DLD1 (cell line): ENCODE results near the gene PANK1.
"Not testable (repeated sequence)": the region's sequence is repeated elsewhere in the genome, so short reads cannot be mapped to it uniquely, and the experiment has no call there.

Experiments used
- in situ Hi-C: cut with HindIII; loops from 2 replicates; pipeline ENCODE4 v1.10.0; 2017; ENCODE audit warnings: low sequenced_read_pairs

Gene PANK1

DNA sequence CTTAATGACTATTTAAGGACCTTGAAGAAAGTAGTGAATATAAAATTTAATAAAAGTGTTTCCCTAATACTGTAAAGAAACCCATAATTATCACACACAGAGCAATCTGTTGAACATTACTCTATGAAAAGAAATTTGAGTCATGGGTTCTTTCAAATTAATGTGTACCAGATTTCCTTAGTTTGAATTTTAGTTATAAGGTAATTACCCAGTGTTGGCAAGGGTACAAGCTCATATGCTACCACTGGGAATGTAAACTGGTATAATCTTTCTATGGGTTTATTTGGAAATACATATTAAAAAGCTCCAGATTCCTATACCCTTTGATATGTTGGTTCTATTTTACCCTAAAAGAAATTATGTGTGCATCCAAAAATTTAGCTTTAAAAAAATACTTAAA lies 22.9 kb downstream of the PANK1 start:
- in situ Hi-C loops: no loop called here

DNA sequence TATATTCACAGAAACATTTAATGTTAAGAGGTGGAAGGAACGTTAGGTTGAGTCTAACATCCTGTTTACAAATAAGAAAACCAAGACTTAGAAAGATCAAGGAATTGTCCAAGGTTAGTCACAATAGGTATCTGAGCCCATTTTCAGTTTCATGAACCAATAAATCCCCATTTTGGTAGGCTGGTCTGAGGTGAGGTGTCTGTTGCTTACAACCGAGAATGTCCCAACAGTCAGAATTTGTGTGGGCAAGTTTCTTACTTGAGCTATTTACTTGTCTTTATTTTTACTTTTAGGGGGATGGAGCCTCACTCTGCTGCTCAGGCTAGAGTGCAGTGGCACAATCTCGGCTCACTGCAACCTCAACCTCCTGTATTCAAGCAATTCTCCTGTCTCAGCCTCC lies 23.6 kb downstream of the PANK1 start:
- in situ Hi-C loops: no loop called here

DNA sequence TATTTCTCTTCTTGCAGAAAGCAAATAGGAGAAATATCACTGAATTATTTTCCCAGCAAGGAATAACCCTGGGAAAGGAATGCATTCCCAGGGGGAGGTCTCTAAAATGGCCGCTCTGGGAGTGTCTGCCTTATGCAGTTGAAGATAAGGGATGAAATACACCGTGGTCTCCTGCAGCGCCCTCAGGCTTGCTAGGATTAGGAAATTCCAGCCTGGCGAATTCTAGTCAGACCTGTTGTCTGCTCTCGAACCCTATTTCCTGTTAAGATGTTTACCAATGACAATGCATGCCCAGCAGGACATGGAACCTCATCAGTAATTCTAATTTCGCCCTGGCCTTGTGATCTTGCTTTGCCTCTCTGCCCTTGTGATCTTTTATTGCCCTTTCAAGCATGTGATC lies 24.7 kb downstream of the PANK1 start:
- in situ Hi-C loops: not testable (repeated sequence)

DNA sequence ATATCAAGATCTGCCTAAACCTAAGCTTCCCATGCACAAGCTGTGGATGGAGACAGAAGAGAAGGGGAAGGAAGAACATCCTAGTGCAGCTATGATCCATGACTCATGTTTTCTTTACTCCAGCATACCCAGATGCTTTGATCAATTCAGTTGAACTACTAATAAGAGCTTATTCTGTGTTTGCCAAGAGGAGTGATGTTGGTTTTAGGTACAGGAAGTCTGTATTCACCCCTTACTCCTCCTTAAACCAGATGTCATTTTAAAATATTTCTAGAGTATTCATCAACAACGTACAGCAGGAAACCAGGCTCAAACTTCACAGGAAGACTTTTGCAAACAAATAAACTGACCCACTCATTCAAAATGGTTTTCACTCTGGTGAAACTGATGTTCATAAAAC lies 29.2 kb downstream of the PANK1 start:
- in situ Hi-C loops: no loop called here

DNA sequence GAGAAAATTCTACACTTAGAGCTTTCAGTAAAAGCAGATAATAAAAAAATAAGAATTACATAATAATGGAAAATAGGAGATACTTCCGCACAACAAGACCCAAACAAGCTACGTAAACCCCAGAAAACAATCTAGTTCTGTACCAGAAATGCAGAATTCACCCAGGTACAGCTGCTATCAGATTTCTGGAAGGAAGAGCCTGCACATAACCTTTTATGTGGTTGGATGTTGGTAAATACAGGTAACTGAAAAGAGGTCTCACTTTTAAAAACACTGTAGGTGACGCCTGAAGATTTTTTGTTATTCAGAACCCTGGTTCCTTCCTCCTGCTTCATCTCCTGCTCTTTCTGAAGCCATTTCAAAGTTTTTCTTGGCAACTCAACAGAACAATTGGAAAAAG lies 29.9 kb downstream of the PANK1 start:
- in situ Hi-C loops: no loop called here

DNA sequence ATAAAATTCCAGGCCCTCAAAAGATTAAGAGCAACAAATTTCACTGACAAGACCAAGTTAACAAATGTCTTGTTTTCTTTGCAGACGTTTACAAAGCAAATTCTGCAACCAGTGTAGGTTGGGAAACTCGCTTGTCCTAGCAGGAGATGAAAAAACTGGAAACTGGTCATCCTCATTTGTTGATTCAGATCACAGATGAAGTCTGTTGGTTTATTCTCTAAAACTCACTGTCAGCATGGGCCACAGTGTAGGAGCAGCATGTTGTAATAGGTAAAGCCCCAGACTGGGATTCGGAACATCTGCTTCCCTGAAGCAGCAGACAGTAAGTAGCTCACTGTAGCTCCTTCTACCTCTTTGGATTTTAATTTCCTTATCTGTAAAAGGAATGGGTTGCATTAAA lies 31.5 kb downstream of the PANK1 start:
- in situ Hi-C loops: no loop called here

DNA sequence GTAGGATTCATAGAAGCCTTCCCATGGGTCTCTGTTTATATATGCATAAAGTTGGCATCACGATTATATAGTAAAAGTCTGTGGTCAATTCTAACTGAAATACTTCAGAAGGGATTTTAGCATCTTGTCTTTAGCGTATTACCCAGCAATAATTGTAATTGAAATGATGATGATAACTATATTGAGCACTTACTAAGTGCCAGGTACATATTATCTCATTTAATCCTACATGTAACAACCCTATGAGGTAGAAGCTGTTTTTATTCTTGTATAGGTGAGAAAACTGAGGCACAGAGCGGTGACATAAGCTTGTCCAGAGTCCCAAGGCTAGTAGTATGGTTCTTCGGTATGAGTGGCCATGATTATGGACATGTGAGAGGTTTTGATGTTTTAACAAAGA lies 33.8 kb downstream of the PANK1 start:
- in situ Hi-C loops: no loop called here

DNA sequence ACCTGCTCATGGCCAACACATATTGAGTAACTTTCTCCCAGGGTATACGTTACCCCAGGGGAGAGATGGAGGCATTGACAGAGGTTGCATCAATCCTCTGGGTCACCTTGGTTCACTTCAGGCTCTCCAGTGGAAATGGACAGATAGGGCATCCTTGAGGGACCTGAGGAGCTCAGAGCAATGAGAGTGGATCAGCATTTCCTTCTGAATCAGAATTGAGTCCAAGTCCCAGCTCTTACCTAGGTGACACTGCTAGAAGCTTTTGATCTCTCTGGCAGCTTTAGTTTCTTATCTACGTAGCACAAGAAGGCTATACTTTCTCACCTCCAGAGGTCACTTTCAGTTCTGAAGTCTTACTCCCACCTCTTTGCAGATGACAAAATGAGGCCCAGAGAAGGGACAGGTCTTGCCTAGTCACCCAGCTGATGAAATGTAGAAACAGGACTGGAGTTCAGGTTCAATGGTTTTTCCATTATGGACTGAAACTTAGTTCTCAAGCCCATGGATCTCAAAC lies 35.2 kb downstream of the PANK1 start:
- in situ Hi-C loops: no loop called here

DNA sequence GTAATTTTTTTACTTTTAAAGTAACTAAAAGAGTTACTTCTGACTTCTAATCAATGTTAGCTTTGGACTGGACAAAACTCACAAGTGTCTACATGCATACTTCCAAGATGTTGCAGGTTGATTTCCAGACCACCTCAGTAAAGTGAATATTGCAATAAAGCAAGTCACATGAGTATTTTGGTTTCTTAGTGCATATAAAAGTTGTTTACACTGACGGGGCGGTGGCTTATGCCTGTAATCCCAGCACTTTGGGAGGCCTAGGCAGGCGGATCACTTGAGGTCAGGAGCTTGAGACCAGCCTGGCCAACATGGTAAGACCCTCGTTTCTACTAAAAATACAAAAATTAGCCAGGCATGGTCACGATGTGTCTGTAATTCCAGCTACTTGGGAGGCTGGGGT lies 40.8 kb downstream of the PANK1 start:
- in situ Hi-C loops: no loop called here

DNA sequence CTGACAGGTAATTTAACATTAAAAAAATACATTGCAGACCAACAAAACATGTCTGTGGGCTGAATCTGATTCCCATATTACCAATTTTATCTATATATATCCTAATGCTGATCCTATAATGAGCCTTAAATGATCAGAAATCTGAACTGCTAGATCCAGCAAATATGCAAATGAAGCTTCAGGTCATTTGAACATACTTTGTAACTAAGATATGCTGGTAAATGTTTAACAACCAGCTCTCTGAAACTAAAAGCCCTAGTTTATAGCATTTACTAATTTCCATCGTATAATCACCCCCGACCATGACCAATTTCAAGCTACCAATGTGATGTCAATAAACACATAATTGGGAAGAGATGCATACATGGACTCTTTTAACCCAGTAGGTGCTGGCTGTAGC lies 42.1 kb downstream of the PANK1 start:
- in situ Hi-C loops: no loop called here

DNA sequence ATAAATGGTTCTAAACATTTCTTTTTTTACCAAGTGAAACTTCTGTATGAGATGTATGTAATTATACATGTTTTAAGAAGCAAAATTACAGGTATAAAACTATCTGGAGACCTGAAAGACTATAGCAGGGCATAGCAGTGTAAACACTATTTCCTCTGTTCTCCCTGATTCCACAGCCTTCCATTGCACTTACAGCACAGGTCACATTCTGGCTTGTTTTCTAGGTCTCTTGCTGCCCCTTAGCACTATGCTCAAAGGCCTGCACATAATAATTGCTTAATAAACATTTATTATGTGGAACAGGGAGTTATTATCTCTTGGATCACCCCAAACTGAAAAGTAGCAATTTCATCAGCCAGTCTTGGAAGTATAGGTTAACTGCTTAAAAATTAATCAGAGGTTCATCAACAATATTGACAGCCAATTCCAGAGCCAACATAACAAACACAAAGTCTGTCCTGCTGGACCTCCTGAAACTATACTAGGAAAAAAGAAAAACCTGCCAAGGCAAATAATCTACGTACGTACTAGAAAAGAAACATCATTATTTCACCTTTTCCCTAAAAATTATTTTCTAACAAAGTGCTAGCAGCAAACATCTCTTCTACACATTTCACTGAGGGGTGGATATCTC lies 43.2 kb downstream of the PANK1 start:
- in situ Hi-C loops: no loop called here

DNA sequence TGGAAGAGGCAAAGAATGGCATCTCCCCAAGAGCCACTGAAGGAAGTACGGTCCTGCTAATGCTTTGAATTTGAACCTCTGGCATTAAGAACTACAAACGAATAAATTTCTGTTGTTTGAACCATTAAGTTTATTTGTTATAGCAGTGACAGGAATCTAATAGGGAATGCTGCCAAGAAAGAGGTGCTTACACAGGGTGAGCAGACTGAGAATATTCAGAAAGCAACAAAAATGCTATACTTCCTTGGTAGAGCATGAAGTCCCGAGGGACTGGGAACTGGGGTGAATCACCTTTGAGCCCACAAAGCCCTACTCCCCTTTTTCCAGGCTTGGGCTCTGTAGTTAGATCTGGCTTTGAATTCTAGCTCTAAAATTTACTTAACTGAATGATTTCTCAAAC lies 45.0 kb downstream of the PANK1 start:
- in situ Hi-C loops: no loop called here

DNA sequence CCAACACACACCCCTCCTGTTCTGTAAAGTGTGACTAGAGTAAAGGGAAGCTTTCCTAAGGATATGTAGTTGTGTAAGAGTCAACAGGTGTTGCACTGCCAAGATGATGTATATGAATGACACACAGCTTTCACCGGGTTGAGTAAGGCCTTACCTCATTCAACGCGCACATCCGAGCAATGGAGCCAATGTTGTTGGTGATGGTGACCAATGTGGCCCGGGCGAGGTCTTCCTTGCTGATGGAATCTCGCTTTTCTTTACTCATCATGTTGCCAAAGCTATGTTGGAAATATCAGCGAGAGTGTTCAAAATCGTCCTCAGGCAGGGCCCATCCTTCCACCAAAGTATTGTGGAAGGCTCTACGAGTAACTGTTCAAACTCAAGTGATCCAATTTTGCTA lies 52.0 kb downstream of the PANK1 start:
- in situ Hi-C loops: no loop called here

DNA sequence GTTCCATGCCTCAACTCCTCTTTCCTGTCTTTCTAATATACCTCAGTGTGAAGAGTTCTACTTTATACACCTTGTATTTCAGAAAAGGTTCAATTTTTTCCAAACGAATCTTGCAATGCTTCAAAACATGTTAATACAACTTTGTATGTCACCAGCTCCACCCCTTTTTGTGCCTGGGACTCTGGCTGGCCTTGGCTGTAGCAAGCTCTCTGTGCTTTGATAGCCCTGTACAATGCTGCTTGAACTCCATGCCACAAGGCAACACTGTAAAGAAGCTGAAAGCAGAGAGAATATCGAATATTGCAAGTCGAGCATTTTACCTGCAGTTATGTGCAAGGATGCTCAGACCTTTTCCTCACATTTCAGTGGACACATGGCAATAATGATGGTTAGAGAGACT lies 52.5 kb downstream of the PANK1 start:
- in situ Hi-C loops: no loop called here

DNA sequence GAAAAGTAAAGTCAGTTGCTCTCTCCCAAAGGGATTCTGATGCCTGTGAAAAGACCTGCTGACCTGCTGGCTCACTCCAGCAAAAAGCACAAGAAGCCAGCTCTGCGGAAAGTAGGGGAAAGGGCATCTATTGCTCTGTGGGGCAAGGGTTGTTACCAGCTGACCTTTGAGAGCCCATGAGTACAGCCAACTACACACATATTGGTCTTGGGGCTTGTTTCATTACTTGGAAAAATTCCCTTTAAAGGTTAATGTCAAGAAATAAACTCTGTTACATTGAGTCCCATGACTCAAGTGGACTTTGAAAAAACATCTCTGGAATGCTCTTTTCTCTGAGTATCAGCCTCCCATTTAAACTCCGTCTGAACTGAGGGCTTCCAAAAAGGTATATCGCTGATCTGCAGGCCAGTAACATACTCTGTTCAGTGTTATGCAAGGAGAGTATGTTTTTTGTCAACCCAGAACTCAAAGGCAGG lies 53.2 kb downstream of the PANK1 start:
- in situ Hi-C loops: no loop called here

DNA sequence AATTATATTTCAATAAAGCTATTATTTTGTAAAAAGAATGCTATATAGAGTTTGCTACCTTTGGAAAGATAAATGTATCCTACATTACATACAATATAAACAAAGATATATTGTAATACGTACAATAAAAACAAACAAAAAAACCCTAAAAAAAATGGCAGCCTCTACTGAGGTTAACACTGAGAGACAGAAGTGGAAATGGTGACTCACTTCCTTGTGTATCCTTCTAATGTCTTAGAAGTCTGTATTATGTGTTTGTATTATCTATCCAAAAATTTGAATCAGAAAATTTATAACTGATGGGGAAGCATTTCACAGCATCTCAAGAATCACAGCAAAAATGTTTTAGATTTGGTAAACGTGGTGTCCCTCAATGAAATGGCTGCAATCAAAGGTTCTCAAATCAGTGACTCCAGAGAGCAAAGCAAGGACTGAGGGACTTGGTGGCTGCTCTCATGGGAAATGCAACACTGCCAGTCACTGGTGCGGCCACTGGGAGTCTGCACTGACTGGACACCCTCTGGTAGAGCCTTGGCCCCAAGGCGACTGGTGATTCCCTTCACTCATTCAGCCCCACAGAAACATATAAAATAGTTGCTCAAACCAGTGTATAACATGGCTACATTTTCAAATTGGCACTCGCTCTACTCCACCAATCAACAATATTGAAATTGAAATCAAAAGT lies 53.8 kb downstream of the PANK1 start:
- in situ Hi-C loops: no loop called here

DNA sequence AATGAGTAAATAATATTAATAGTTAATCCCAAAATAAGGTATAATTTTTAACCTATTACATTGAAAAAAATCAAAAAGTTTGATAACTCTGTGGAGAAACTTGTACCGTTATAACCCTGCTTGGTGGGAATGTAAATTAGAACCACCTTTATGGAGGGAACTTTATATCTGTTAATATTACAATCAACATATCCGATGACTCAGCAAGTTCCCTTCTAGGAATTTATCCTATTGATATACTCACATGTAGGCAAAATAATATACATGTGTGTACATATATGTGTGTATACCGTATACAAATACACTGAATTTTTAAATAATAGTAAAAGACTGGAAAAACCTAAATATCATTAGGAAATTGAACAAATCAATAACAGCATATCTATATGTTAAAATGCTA lies 54.7 kb downstream of the PANK1 start:
- in situ Hi-C loops: no loop called here

DNA sequence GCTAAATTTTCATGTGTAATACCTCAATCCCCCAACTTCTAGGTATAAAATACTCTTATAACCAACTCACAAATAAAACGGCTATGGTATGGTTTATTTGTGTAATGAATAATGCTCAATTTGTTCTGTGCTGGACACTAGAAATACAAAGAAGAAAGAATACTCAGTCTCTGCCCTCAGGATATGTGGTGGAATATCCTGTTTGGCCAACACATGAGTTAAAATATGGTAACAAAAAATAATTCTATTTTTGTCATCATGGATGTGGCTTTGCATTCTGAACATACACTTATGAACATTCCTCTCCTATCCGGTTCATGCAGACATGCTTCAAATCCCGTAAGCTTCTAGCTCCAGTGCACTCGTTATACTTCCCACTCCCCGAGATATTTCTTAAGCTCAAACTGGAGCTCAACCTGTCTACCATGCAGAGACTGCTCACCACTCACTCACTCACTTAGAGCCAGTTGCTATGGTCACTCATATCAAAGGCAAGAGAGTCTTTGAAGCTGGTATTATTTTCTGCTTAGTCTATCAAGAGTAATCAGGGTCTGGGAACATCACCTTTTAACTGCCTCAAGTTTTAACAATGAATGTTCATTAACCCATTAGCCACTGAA lies 55.8 kb downstream of the PANK1 start:
- in situ Hi-C loops: no loop called here

DNA sequence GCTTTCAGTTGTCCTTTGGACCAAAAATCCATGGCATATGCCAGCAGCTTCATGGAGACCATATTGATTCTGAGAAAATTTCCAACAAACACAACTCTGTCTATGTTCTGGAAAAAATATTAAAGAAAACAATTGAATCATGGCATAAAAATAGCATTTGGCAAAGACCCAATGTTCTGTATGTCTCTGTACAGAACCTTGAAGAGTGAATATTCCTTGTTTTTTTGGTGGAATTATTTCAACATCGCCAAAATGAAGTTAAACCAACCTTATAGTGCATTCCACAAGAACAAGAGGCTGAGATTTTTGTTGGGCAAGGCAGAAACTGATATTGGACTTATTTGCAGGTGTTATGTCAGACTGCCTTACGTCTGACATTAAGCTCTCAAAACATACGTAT lies 56.4 kb downstream of the PANK1 start:
- in situ Hi-C loops: no loop called here

DNA sequence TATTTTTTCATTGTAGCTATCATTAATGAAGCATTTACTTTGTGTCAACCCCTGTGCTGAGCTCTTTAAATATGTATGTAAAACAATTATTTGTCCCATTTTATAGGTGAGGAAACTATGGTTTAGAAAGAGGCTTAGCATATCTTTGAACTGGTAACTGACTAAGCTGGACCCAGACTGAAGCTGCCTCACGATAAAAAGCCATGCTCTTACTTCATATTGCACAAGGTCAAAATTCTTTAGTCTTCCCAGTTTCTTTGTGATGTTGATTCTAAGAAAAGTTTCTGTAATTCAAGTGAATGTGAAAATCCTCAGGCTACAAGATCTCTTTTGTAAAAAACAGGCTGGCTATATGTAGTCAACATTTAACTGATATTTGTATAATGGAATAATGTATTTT lies 63.0 kb downstream of the PANK1 start:
- in situ Hi-C loops: no loop called here

DNA sequence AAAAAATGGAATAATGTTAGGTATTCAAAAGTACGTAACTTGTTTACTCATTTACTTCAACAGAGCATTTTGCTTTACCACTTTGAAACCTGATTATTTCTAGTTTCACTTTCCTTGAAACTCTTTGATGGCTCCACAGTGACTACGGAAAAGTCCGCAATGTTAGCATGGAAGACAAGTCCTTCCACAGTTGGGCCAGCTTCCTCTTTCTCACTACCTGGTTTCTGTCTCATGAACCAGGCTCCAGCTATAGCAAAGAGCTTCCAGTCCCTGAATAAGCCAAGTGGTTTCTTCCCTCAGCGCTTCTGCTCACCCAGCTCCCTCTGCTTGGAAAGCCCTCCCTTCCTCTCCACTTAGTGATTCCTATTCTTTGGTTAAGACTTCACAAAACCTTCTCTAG lies 64.8 kb downstream of the PANK1 start:
- in situ Hi-C loops: no loop called here

DNA sequence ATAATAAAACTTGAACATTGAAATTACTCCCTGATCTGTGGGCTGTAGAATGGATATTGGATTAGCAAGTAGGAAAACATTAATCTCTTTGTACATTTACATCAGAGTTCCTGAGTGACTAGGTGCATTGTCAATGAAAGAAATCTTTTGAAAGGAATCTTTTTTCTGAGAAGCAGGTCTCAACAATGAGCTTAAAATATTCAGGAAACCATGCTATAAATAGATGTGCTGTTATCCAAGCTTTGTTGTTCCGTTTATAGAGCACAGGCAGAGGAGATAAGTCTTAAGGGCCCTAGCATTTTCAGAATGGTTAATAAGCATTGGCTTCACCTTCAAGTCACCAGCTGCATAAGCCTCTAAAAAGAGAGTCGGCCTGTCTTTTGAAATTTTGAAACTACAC lies 68.3 kb downstream of the PANK1 start:
- in situ Hi-C loops: no loop called here
